HG03342 (cell line): Measurements from ENCODE around the gene LSG1.

Source experiments
- ATAC-seq: cut with Tn5 transposase; IDR thresholded peaks from one replicate; pipeline ENCODE4 v1.9.1; 2021; ENCODE audit warnings: mild to moderate bottlenecking, moderate library complexity; ENCODE audit not compliant: unreplicated experiment

The LSG1 gene

DNA sequence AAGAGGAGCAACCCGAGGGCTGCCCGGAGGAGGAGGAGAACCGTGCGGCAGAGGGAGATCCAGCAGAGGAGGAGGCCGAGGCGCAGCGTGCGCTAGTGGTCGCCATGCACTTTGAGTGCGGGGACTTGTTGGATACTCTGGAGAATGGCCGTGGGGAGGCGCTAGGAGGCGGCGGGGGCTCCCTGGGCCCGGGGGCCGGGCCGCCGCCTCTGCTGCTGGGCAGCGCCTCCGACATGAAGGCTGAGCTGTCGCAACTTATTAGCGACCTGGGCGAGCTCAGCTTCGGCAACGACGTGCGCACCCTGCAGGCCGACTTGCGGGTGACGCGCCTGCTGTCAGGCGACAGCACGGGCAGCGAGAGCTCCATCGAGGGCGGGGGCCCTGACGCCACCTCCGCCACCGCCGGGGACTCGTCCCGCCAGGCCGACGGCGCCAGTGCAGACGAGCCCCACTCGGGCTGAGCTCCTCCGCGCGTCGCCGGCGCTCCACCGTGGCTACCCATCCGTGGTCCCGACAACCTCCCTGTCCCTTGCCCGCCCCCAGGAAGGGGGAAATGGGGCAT is 15.7 kb upstream of the LSG1 start:
- ATAC-seq: no peak

DNA sequence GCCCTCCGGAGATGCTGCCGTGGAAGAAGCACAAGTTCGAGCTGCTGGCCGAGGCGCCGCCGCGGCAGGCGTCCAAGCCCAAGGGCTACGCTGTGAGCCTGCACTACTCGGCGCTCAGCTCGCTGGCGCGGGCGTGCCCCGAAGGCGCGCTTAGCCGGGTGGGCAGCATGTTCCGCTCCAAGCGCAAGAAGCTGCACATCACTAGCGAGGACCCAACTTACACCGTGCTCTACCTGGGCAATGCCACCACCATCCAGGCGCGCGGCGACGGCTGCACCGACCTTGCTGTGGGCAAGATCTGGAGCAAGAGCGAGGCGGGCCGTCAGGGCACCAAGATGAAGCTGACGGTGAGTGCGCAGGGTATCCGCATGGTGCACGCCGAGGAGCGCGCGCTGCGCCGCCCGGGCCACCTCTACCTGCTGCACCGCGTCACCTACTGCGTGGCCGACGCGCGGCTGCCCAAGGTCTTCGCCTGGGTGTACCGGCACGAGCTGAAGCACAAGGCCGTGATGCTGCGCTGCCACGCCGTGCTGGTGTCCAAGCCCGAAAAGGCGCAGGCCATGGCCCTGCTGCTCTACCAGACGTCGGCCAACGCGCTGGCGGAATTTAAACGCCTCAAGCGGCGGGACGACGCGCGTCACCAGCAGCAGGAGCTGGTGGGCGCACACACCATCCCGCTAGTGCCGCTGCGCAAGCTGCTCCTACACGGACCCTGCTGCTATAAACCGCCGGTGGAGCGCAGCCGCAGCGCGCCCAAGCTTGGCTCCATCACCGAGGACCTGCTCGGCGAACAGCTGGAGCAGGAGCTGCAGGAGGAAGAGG is 15.0 kb upstream of the LSG1 start:
- no peak for ATAC-seq

DNA sequence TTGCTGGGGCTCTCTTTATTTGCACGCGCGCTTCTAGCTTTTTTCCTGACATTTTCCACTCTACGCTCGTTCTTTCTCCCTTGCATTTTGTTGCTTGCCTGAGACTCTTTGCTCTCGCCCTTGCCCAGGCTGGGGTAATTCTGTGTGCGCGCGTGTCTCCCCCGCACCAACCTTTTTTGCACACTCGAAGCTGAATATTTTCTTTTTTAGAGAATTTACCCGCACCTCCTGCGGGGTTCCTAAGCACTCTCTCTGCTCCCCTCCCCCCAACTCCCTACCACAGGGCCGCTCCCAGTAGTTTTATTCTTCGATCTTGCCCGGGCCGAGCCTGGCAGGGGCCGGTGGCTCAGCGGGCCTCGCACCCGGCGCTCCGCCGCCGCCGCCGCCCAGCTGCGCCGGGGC is 14.4 kb upstream of the LSG1 start:
- ATAC-seq: no peak

DNA sequence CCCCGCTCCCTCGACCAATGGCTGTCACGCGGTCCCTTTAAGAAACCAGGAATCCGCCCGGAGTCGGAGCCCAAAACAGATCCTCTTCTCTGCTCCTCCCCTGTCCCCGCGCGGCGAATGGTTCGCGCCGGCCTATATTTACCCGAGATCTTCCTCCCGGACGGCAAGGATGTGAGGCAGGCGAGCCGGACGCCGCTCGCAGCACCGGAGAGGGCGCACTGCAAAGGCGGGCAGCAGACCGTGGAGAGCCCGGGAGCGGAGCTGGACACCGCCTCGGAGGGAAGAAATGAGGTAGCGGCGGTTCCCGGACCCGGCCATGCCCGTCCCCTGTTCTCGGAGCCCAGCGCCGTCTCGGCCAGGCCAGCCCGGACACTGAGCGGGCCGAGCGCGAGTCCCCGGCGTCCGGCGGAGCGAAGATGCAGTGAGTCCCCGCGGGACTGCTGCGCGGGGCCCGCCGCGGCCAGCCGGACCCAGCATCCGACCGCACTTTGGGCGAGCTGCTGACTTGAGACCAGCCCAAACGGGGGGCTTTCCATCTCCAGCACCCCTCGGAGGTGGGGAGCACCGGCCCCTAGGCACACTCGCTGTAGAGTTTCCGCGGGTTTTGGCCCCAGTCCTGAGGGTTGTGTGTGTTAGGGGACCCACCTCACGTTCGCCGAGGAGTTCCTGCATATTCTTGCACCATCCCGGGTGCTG is 13.9 kb upstream of the LSG1 start, which contains the start of gene FAM43A:
Gene FAM43A (plus strand): TSS at position 166 of the 696 bp plus-strand sequence. CDS start 944 bp downstream, outside the sequence.
- peak; percentile 30 for ATAC-seq

DNA sequence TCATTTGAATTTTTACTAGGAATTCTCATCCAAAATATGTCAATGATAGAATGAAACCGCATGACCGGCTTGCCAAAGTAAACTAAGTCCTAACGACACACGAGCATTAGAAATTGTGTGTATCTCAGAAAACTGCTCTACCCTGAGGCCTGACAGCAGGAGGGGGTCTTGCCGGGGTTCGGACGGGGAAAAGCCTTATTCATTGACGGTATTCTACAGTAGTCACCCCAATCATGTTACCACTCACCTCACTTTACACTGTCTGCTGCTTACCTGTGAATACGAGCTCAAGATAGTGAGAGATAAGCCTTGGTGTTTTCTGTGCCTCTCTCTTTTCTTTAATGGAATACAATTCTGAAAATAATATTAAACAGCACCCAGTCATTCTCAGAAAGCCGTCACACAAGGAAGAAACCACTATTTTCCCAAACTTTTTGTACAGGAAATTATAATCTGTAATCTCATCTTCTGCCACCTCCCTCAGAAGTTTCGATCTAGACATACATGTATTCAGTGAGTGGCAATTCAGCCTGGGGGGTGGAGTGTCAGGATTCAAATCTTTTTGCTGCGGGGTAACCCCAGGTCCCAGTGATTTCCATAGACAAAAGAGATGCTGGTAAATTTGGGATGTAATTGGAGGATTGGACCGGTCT is 13.2 kb upstream of the LSG1 start:
- peak; percentile 8 for ATAC-seq

DNA sequence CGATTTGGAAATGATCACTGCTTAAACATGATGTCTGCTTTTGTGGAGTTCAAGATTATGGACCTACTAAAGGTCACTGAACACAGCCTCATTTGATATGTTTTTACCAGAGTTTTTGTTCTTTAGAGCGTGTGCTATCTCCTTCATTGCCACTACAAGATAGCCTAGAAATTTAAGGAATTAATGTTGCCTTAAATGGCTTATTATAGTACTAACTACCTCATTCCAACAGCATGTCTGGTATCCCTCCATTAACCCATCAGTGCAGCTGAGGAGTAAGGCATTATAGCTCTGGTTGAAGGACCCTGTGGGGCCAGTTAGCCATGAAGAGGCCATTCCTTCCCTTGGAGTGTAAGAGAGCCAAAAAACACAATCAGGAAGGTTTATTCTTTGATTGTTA is 11.4 kb upstream of the LSG1 start:
- ATAC-seq: no peak

DNA sequence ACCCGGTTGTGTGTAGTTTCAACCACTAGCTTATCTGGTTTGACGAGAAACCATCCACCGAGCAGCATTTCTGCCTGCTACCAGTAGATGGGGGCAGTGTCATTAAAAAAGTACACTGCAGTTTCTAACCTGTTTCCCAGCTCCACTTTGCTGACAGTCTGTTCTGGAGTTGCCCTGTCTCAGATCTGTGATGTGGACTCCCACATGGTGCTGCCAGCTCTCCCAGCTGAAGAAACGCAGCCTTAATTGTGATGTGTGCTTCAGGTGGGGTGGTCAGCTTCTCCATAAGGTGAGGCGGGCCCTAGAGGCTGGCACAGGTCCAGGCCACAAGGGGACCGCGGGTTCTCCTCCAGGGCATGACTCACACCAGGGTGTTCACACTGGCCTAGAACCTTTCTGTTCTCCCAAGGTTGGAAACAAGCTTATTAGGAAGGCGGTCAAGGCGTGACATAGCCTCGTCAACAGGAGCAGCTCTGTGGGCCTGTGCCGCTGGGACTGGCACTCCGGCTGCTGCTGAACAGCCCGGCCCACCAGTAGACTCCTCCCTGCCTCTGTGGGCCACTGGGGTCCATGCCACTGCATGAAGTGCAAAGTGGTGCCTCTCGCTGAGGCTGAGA is 10.8 kb upstream of the LSG1 start:
- ATAC-seq: peak; percentile 59

DNA sequence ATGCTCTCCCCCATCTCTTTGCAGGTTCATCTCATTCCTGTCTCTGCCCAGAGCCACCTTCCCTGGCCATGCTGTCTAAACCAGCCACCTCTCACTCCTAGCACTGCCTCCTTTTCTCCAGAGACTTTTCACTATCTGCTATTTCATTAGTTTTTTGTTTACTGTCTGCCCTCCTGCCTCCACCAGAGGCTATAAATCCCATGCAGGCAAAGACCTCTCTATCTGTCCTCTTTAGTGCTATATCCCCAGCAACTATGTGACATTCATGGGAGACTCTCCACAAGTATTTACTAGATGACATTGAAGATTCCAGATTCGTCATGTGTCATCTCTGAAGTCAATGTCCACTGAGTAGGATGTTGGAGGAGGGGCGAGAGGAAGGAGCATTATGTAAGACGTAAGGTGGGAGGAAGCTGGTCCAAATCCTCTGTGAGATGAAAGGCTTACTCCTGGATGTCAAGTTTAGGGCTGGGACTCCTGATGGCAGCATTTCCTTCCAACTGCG is 10.2 kb upstream of the LSG1 start:
- ATAC-seq: no peak

DNA sequence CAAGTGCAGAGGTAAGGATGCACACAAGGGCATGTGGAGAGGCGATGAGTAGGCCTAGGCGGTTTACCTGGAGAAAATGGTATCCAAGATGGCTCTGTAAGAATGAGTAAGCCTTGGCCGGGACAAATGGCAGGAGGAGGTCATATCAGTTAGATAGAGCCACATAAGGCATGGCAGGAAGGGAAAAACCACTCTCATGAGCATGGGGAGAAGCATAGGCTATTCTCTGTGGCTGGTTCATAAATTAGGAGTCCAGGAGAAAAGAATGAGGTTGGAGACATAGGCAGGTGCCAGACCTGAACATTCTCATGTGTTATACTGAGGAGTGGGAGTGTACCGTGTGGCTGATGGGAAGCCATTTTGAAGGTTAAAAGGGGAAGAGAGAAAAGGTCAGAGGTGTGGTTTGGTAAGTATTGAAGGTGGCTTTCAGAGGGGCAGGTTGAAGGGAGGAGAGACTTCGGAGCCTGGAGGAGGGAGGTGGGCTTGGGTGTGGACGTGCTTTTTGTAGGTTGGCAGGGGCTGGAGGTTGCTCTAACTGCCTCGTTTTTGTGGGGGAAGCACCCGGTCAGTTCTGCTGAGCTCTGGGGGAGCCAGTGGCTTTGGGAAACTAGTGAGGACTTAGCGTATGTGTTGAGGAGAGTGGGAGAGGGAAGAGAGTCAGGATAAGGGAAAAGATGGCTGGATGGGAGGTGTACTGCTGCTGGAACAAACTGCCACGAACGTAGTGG is 9.1 kb upstream of the LSG1 start:
- ATAC-seq: no peak

DNA sequence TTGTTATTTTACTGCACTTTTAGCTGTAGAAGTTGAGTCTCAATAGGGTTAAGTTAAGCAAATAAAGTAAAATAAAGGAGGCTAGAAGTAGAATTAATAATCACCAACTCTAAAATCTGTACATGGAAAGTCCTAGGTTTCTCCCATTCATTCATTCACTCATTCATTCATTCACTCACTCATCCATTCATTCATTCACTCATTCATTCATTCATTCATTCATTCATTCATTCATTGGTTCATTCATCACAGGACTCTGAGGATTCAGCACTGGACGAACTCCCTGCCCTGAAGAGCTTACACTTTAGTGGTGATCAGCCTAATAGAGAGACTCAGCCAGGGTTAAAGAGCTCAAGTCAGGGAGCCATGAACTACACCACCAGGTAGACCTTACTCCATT is 4.5 kb upstream of the LSG1 start:
- ATAC-seq: no peak

DNA sequence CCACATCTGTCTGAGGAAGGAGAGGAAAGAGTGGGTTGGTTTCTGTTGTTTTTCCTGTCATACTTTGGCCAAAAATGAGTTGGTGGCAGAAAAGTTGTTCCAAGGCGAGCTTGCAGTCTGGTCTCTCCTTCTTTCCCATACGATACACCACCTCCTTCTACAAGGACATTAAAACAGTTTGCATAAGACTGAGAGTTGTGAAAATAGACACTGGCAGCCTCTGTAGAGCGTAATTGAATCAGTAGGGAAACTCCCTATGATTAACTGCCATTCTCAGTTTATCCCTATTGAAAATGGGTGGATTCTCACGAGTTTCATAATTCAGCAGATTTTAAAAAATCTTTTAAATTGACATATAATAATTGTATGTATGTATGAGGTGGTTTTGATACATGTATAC is 3.7 kb upstream of the LSG1 start:
- no peak for ATAC-seq

DNA sequence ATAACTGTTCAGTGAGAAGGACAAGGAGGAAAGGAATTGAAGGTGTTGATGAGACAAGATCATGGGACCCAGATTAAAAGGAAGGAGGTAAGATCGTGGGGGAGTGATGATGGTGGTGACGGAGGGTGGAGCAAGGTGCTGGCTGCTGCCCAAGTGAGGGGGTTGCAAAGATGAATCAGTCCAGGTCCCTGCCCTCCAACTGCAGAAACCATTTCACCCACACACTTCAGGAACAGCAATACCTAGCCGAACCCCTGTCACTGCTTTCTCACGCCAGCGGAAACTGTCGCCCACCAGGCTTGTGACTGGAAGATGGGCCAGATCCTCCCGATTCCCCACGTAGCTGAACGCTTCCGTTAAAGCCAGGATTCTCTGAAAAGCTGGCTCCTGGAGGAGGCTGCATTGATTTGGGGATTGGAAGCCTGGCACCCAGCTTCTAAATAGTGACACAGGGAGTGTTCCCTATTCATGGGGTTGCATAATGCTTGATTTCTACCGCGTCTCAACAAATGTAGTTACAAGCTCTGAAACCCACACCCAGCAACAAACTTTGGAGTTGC is 3.2 kb upstream of the LSG1 start:
- ATAC-seq: no peak

DNA sequence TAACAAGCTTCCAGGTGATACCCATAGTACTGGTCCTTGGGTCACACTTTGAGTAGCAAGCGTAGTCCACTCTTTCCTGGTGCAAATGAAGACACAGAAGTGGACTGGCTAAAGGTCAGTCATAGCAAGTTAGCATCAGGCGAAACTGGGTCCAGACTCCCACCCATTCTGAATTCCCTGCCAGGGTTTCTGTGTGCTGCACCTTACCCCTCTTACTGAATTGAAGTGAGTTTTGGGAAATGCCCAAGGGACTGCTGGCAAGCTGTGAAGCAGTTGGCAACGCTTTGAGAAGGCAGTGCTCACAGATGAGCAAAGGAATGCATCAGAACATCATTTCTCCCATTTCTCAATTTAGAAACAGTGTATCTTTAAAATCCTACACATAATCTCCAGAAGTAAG is 1.8 kb upstream of the LSG1 start:
- ATAC-seq: no peak

DNA sequence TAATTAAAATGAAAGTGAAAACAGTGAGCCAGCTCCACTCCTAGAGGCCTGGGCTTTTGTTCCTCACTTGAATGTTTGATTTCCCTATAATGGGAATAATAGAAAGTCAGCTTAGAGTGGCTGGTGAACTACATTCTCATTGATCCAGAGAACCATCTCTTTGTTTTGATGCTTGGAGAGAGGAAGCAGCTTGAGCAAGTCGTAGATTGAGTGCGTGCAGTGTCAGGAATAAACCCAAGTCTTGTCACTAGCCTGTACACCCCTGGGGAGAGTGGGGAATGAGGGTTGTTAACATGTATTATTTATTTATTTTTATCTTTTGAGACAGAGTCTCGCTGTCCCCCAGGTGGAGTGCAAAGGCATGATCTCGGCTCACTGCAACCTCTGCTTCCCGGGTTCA is 885 bp upstream of the LSG1 start:
- no peak for ATAC-seq

DNA sequence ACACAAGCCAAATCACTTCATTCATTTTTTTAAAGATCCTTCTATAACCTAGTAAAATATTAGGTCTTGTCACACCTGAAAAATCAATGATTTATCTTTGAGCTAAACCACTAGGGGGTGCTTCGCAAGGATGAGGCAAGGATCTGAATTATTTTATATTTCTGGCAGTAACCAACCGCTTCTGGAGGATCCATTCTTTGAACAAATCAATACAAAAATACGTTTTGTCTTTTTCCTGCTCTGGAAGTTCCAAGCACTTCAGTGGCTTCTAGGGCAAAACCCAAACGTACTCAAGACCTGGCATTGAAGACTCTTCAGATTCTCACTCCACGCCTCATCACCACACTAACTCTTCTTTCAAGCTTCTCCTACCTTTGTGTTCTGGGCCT is 486 bp downstream of the LSG1 start:
- peak; percentile 35 for ATAC-seq

DNA sequence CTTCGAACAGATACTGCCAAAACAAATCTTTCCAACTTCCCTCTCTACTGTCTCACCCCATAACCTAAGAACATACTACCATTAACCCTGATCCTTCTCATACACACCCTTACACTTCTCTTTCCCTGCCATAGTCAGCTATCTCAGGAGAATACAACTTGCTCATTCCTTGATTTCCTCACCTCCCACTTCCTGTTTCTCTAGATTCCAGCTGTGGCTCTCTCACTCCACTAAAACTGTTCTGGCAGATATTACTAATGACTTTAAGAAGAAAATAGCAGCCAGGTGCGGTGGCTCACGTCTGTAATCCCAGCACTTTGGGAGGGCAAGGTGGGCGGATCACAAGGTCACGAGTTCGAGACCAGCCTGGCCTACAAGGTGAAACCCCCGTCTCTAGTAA is 4.6 kb downstream of the LSG1 start:
- no peak for ATAC-seq

DNA sequence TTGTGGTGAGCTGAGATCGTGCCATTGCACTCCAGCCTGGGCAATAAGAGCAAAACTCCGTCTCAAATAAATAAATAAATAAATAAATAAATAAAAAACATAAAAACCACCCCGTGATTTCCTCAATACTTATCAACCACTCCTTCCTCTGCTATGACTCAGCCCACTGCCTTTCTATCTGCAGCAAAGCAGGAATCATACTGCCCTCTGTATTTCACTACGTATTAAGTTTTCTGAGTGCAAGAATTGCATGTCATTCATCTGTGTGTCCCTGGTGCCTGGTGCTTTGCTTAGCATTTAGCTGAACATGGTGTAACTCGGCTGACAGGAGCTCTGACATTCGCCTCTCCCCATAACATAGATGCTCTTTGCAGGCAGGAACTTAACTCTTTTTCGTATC is 7.1 kb downstream of the LSG1 start:
- ATAC-seq: no peak

DNA sequence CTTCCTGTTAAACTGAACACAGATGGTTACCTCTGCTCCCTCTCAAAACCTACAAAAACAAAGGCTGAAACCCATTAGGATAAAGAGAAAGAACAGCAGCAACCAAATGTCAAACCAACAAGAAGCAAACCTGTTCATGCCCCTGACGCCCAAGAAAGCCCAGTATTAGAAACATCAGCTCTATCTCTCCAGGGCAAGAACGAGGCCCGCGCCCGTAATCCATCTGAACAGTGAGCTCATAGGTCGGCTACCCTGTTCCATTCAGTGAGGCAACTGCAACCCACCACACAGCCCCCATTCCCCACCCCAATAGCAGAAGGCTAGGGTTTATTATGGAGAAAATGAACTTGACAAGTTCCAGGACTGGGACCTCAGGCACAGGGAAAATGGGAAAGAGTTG is 10.0 kb downstream of the LSG1 start:
- ATAC-seq: no peak

DNA sequence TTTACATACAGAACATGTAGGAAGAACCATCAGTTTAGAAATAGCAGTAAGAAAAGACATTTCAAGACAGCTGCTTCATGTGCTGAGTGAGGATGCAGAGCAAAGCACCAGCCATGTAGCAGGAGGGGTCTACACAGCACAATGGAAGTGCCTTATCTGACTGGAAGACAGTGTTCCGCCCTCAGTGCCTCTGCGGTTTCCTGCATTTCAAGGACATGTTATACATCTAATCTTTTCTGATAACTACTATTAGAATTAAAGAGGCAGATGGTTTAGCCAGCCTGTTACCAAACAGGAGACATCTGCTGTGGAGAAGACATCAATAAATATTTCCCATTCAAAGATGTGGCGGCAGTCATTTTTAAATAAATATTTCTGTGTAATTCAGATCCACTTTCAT is 10.6 kb downstream of the LSG1 start:
- no peak for ATAC-seq

DNA sequence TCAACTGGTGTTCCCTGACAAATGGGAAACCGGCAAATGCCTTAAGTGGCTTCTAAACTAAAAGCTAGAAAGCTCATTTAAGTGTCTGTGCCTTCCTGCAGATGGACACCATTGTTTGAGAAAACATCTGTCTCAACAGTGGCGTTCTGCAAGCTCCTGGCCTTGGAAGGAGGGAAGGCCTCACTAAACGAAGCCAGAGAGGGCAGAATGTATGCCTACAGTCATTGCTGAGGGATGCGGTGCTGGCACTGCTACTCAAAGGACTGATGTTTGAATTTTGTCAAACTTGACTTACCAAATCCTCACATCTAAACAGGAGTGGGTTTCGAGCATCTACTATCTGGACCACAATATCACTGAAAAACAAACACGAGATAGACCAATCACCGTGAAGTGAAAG is 12.2 kb downstream of the LSG1 start:
- no peak for ATAC-seq
